SKM-1 (cell line): ENCODE results near the gene CTBP2.
A peak's percentile ranks its signal among the peaks of the same experiment; 100 is the strongest.

ENCODE experiments used
- DNase-seq: peaks from one replicate; lab custom pipeline; 2025; ENCODE audit not compliant: unreplicated experiment; lab: John Stamatoyannopoulos, UW

The CTBP2 gene

DNA sequence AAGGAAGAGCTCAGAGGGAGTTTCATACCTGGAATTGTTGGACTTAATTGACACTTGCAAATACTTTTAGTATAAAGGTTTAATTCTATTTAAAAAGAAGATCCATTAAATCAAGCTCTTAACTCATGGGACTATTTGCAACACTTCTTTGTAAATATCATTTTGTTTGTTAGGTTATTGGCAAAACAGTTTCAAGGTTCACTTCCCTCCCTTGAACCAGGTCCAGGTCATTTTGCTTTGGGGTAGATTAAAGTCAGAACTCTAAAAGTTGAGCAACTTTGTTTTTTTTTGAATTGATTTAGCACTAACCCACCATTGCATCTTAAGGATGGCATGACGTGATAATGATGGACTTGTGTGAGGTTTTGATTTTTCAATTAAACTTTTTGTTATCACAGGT lies 172.6 kb downstream of the CTBP2 start:
- DNase-seq = no peak

DNA sequence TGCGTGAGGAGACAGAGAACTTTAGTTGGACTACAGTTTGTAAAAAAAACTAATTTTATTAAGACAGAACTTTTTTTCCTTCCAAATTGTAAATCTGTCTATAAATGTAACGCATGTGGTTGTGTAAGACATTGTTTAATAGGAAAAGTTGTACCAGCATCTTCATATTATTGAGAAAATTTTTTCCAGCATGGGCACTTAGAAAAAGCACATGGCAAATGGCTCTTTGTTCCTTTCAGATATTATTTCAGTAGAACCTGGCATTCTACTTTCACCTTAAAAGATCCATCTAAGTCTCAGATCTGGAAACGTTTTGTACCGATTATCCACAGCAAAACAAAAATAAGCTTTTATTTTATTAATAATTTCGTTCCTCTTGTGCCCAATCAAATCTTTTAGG lies 175.2 kb downstream of the CTBP2 start:
- DNase-seq = no peak

DNA sequence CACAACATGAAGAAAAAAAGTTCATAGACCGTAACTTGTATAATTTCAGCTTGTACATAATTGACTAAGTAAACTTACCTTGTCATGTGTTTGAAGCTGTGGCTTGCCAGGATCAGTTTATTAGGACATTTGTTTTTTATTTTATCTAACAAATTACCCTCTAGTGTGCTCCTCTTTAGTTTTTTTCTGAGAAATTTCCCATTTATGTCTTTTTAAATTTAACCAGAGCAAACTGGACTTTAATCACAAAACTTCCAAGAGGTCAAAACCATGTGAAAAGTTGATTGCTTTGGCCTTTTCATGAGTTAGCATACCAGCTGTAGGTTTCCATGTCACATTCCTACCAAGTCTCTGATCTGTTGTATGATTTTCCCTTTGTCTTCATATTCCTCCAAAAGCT lies 176.0 kb downstream of the CTBP2 start:
- no peak for DNase-seq

DNA sequence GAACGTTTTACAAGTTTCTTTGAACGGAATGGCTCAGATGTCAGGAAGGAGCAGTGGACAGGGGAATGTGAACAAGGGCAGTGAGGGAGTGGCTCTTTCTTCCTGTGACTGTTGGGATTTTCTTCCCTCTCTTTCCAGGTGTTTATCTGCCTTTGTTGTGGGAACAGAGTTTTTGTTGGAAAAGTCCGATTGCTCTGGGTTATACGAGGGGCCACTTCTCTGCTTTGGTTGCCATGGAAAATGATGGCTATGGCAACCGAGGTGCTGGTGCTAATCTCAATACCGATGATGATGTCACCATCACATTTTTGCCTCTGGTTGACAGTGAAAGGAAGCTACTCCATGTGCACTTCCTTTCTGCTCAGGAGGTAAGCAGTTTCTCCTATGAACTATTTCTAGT lies 177.0 kb downstream of the CTBP2 start:
- no peak for DNase-seq

DNA sequence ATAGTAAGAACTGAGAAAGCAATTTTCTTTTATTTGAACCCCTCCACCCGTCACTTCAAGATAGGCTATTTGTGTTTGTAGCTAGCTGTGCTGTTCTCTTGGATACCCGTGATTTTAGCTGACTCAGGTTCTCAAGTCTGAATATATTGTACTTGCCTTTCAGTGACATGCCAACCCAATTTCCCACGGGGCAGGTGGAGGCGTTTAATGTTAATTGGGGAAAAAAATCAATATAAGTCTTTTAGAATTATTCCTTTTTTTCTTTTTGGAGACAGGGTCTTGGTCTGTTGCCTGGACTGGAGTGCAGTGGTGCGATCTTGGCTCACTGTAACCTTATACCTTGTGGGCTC lies 182.0 kb downstream of the CTBP2 start:
- DNase-seq = no peak

DNA sequence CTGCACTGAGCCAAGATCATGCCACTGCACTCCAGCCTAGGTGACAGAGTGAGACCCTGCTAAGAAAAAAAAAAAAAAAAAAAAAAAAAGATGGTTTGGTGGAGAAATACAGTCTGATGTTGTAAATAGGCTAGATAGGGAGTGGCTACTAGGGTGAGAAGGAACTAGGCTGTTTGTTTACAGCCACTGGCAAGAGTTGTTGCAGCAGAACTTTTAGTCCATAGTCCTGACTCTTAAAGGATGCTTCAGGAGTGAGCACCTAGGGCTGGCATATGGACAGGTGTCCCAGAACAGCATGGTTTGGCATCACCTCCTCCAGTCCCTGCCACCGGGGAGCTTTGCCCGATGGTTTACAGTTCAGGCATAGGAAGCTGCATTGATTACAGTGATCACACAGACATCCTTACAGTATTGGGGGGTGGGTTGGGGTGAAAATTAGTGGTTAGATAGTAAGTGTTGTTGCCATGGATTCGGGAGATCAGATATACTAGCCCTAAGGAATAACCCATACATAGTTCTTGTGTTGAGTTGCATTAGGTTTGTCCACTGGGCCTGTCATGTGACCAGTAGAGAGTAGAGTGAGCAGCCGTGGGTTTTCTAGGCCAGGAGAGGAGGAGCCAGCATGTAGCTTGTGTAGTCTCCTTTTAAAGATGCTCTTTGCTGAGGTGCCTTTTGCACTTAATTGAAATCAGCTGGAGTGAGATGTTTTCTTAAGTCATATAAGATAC lies 182.6 kb downstream of the CTBP2 start:
- no peak for DNase-seq

DNA sequence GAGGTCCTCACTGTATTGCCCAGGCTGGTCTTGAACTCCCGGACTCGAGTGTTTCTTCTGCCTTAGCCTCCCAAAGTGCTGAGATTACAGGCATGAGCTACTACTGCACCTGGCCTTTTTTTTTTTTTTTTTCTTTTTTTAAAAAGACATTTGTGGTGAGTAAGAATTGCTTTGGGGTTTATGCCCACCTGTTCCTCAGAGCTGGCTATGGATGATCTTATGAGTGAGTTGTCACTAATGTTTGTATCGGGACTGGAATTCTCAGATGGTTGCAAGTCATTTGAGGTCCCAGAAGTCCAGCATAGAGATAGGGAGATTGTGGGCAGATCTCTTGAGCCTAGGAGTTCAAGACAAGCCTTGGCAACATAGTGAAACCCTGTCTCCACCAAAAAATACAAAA lies 183.2 kb downstream of the CTBP2 start:
- no peak for DNase-seq

DNA sequence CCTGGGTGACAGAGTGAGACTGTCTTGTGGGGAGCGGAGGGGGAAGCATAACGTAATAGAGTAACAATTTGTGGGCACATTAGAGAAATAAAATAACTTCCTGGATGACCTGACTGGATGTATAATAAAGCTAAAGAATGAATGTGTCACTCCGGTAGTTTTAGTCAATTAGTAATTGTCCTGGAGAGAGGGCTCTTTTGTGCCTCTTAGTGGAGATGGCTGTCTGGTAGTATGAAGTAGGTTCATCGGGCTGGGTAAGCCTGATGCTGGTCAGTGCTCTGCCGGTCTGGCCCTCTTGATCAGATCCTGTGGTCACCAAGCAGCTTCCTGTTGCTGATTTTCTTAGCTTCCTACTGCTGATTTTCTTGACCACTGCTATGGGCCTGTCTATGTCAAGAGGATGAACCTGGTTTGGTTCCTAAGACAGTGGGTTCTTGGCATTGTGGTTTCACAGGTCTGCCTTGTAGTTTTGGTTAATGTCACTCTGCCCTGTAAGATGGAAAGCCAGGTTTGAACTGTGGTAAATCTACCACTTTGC lies 184.3 kb downstream of the CTBP2 start:
- no peak for DNase-seq

DNA sequence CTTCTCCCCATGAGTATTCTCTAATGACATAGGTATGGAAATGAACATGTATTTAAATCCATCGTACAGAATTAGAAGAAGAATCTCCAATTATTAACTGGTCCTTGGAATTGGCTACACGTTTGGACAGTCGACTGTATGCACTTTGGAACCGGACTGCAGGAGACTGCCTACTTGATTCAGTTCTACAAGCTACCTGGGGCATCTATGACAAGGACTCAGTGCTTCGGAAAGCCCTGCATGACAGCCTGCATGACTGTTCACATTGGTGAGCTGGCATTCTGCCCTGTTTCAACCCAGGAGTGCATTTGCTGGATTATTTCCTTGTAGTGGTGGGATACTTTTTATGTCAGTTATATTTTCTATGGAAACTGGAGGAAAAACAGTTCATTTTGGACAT lies 186.2 kb downstream of the CTBP2 start:
- DNase-seq = no peak

DNA sequence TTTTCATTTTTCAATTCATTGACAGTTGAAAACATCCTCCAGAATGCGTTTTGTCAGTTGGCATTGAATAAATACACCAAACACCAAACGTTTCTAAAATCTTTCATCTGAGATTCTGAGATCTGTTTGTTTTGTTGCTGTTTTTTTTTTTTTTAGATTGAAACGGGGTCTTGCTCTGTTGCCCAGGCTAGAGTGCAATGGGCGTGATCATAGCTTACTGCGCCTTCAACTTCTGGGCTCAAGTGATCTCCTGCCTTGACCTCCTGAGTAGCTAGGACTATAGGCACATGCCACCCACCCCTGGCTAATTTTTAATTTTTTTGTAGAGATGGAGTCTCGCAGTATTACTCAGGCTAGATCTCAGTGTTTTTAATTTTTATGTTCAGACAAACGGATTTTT lies 187.7 kb downstream of the CTBP2 start:
- no peak for DNase-seq

DNA sequence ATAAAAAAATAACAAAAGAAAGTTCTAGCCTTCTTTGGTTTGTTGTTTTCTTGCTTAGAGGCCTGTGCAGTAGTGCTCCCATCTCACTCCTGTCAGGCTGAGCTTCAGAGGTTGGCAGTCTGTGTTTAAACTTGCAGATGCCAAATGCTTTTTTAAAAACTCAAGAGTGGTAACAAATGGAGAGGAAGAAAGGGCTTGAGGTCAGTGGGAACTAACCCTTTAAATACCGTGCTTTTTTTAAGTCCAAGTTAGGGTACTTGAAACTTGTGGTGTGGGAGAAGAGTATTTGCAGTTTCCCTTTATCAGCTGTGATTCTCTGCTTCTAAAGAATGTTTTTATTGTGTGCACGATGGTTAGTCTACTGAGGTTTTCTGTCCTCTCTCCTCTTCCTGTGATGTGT lies 189.1 kb downstream of the CTBP2 start:
- no peak for DNase-seq

DNA sequence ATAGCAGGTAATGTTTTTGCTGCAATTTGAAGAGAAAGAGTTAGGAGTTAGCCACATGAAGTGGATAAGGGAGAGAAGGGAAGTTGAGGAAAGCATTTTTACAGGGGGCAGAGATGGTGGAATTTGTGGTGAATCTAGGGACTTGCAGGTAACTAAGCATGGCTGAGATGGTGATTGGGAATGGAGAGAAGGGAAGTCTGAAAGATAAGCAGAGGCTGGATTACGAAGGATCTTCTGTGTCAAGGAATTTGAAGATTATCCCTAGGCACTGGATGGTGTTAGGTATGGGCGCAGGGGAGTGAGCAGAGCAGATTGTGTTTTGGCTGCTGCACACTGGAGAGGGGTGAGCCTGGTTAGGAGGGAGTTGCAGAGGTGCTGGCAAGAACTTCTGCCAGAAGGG lies 193.1 kb downstream of the CTBP2 start:
- no peak for DNase-seq

DNA sequence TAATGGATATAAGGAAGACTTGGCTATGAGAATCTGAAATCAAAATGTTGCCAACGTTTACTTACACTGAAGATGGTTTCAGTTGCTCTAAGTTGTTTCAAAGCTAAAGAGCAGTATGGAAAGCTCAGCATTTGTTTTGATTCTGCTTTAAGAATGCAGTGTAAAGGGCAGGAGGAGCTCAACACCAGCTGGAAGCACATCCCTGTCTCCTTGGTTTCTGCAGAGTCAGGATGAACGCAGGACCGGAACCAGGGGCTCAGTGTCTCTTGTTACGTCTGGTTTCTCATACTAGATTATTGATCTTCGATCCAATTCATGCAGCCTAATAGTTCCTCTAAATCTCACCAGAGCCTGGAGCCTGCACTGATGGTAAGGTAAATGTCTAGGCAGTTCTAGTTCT lies 194.4 kb downstream of the CTBP2 start:
- no peak for DNase-seq

DNA sequence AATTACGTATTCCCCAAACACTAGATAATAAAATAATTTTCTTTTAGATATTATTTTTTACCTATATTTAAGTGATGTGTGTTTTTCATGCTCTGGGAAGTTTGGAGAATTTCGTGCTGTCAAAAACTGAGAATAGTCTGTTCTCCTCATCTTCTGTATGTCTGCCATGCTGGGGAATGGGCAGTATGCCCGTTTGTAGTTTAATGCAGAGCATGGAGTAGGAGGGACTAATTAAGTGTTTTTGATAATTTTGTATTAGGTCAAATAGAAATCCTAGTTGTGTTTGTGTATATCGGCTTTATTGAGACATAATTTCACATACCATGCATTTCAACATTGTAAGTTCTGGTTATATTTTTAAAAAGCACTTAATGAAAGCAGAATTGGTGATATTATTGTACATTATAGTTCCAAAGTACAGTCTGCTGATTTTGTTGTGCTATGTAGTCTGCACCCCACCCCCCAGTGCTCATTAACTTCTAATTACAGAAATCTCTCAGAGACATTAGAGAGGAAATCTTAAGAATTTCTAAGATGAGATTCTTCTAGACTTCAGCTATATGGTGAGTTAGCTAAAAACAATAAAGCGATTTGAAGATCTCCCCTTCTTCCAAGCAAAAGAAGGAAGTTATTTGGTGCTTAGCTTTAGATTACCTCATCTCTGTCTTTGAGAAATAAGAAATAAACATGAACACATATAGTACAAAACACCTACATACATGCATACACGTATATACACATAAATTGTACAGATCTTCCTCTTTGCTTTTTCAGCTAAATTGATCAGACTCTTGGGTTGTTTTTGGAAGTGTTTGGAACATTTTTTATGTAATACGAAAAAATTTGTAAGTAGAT lies 196.3 kb downstream of the CTBP2 start:
- no peak for DNase-seq

DNA sequence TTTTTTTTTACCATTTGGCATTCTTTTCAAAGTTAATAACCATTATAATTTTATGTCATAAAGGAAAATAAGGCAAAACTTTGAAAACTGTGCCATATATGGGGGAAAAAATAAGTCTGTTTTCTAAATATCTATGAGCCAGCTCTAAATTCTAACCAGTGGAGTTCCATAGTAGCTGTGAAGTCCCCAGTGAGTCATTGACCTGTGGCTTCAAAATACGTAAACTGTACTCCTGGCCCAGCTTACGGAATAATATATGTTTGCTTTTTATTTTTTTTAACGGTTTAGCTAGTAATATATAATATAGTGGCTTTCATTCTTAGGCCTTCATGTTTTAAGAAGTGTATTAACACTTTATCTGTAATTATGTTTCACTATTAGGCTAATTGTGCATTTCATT lies 197.9 kb downstream of the CTBP2 start:
- no peak for DNase-seq

DNA sequence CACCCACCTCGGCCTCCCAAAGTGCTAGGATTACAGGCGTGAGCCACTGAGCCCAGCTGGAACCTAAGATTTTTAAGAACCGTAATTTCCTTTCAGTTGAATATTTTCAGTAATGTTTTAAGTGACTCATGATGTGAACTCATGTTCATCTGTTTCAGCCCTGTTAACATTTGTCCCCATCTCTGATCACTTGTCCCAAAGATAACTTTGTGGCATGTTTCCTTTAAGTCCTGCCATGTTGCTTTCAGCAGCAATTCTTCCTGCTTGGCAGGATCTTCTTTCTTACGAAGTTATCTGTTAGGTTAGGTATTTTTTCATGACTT lies 199.2 kb downstream of the CTBP2 start:
- DNase-seq = no peak

DNA sequence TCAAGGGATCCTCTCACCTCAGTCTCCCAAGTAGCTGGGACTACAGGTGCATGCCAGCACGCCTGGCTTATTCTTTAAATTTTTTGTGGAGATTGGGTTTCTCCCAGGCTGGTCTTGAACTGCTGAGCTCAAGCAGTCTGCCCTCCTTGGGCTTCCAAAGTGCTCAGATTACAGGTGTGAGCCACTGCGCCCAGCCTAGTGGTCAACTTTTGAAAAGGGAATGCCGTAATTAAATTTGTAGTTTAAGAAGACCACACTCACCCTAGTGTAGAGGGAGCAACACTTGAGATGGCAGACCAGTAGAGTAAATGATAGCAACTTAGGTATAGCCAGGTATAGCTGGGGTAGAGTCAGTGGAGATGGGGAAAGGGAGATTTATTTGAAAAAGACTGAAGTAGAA lies 200.8 kb downstream of the CTBP2 start:
- DNase-seq = no peak

DNA sequence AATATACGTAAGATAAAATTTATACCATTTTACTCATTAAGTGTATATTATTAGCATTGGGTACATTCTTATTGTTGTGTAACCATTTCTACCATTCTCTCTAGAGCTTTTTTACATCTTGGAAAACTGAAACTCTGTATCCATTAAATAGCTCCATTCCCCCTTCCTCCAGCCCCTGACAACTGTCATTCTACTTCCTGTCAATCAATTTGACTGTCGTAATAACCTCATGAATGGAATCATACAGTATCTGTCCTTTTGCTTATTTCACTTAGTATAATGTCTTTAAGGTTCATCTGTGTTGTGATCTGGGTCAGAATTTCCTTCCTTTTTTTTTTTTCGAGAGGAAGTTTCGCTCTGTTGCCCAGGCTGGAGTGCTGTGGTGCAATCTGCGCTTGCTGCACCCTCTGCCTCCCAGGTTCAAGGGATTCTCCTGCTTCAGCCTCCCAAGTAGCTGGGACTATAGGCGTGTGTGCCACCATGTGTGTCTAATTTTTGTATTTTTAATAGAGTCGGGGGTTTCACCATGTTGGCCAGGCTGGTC lies 202.9 kb downstream of the CTBP2 start:
- peak; percentile 27 for DNase-seq

DNA sequence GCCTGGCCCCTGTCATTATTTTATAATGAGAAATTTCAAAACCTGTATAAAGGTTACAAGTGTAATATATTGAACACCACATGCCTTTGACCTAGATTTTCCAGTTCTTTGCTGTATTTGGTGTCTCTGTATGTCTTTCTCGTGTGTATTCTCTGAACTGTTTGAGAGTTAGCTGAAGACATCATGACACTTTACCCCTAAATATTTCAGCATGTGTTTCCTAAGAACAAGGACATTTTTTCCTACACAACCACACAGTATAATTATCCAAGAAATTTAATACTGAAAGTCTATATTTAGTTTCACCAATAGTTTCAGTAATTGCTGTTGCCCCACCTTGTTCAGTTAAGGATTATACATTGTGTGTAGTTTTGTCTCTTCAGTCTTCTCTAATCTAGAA lies 203.6 kb downstream of the CTBP2 start:
- no peak for DNase-seq

DNA sequence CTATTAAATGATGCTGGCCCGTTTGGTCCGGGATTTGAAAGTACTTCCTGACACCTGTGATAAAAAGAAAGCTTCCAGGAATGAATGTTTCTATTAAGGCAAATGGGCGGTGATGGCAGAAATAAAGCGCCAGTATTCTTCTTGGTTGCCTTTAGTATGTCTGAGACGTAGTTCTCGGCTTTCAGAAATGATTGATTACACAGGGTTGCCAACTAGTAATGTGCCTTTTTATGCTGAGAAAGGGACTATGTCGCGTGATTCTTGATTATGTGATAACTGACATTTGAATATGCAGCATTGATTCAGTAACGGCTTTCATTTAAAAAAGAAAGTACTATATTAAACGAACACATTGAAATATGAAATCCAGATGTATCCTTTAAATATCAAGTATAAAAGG lies 204.5 kb downstream of the CTBP2 start:
- DNase-seq = no peak

DNA sequence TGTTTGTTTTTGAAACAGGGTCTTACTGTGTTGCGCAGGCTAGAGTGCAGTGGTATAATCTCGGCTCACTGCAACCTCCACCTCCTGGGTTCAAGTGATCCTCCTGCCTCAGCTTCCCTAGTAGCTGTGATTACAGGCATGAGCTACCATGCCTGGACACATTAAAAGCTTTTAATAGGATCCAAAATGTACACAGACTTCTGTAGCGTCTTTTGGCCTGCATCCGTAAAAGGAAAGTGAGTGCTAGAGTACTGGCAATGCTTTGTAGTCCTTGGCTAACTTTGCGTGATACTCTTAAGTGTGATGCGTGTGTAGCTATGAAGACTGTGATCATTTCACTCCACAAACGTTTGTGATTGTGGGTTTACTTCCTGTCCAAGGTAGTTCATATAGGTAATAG lies 205.1 kb downstream of the CTBP2 start:
- DNase-seq = no peak

DNA sequence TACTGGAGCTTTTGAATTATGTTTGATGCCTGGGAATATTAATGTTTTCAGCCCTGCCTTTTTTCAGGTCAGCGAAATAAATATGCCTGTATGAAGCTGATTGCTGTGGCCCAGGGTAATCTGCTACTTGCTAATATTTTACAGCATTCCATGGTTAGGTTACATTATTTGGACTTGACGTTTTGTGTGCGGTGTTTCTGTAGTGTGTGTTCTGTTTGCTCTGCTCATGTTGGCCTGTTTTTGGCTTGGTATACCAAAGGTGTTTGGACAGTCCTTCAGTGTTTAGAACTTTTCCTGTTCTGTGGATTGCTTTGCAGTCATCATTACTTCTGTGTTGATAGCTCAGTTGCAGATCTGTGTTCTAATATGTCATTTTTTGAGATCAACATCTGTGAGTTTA lies 206.9 kb downstream of the CTBP2 start:
- no peak for DNase-seq
